Stimulated activated naive CD4-positive, alpha-beta T cell (primary cell): Measurements from ENCODE around the gene TLE5.
"Not testable (repeated sequence)": the region's sequence is repeated elsewhere in the genome, so short reads cannot be mapped to it uniquely, and the experiment has no call there.

ENCODE experiments used
- DNase-seq, 6 experiments: peaks; one replicate each; lab custom pipeline; 2025; lab: John Stamatoyannopoulos, UW

The TLE5 gene

DNA sequence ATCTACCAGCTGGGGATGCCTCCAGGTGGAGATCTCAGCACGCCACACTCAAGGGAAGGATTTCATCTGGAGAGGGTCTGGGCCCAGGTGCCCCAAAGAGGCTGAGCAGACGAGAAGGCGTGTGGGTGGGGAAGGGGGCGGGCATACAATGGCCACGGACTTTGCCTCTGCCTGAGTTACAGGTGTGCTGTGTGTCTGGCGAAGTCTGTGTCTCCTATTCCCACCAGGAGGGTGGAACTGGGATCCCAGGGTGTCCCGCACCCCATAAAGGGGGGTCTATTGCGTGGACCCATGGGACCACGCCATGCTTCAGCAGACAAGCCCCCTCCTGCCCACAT is 36.8 kb downstream of the TLE5 start:
- DNase-seq: no peak

GRCh38 chr19:3024870-3025548 is 37.3 kb downstream of the TLE5 start:
- DNase-seq: peak in 1 of 6 experiments; percentile 39

DNA sequence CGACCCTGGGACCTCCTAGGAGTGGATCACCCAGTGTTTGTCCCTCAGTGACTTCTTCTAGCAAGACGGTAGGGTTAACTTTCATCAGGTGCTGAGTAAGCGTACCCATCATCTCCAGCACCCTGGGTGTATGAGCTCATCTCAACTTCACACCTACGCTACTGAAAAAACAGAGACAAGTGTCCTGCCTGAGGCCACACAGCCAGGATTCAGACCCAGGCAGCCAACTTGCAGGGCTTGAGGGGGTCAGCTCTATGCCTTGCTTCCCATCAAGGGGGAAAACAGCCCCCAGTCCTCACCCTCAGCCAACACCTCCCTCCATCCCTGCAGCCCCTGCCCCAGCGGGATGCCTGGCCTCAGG is 37.8 kb downstream of the TLE5 start:
- no peak for DNase-seq

- no peak for DNase-seq
Measured at GRCh38 chr19:3020321-3020960, 41.9 kb downstream of the TLE5 start.

DNA sequence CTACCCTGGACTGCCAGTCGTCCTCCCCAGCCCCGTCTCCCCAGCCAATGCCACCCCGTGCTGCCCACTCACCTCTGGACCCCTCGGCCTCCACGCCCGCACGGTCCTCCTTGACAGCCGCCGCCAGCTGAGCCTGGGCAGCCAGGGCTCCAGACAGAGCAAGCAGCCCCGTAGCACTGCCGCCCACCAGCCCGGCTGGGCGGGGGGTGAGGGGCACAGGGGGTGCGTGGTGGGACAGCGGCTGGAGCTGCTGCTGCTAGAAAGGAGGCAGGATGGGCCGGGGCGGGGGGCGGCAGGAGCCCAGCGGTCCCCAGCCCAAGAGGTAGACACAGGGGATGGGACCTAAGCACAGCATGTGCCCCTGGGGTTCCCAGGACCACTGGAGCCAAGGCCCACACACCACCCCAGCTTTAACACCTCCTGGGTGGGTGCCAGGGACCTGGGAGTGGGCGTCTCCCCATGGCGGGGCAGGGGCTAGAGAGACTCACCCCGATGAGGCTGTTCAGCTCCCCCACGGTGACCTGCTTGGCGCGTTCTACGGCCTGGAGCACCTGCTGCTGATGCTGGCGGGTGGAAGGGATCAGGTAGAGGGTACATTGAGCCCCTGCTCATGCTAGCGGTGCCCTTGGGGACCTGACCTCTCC is 43.0 kb downstream of the TLE5 start:
- no peak for DNase-seq

GRCh38 chr19:3017923-3018322 is 44.4 kb downstream of the TLE5 start:
- DNase-seq: no peak

DNA sequence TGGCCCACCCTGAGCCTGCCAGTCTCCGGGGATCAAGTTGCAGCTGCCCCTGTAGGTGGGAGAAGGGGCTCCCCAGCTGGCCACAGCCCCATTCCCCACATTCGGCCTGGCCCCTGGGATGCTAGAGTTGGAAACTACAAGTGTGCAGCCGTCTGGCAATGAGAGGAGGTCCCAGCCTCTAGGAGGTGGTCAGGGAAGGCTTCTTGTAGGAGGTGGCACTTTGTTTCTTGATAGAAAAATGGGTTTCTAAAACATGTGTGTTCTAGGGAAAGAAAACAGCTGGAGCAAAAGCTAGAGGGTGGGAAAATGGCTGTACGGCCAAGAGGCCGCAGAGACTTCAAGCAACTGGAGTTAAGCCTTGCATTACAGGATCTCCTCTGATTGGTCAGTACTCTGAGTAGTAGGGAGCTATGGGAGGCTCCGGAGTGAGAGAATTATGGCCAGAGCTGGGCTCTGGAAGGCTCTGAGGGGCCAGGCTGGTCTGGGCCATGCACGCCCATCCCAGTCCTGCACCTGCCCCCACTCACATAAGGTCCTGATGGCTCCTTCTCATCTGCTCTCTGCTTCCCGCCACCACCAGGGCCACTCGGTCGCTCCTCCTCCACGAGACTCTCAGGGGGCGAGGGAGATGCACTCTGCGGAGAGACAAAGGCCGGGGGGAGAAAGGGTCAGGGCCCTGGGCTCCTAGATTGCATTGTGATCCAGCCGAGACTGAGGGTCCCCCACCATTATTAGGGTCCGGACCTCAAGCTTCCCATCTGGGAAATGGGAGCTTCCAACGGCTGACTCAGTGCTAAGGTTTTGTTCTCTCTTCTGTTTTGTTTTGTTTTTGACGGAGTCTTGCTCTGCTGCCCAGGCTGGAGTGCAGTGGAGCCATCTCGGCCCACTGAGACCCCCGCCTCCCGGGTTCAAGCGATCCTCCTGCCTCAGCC is 46.9 kb downstream of the TLE5 start:
- DNase-seq: no peak

GRCh38 chr19:3014135-3014534 is 48.2 kb downstream of the TLE5 start:
- DNase-seq: no peak

DNA sequence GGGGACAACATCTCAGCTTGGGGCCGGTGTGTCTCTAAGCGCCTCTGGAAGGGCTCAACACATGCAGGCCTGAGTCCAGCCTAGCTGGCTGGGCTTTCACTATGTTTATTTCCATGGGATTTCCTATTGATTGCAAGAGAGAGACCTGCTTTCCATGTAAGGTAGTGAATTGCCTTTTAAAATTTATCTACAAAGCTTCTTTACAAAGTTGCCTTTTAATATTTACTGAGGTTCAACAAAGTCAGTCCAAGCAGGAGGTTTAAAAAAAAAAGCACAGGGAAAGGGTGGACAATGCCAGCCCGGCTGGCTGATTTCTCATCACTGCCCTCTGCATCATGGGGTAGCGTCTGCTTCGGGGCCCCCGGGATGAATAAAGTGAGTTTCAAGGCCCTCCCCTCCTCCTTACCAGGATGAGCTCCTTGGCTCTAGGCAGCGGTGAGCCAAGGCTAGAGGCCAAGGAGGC is 49.0 kb downstream of the TLE5 start:
- DNase-seq: no peak

GRCh38 chr19:3012621-3013262 is 49.6 kb downstream of the TLE5 start:
- no peak for DNase-seq

- DNase-seq: not testable (repeated sequence)
Measured at GRCh38 chr19:3012059-3012458, 50.2 kb downstream of the TLE5 start.

DNA sequence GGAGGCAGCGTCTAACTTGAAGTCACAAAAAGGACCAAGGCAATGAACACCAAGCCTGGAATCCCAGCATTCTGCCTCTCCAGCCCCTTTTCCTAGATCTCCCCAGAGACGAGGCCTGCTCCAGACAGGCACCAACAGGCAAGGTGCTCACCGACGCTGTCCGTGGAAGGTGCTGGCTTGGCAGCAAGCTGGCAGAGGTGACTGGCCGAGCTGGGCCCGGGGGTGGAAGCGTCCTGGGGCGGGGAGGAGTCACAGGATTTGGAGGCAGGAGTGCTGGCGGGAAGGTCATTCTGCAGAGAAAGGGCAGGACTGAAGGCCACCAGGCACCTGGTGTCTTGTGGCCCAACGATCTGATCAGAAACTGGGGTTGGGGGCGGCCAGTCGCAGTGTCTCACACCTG is 51.4 kb downstream of the TLE5 start:
- no peak for DNase-seq

- no peak for DNase-seq
Measured at GRCh38 chr19:3008994-3009393, 53.3 kb downstream of the TLE5 start.

- DNase-seq: no peak
Measured at GRCh38 chr19:3007975-3008374, 54.3 kb downstream of the TLE5 start.

DNA sequence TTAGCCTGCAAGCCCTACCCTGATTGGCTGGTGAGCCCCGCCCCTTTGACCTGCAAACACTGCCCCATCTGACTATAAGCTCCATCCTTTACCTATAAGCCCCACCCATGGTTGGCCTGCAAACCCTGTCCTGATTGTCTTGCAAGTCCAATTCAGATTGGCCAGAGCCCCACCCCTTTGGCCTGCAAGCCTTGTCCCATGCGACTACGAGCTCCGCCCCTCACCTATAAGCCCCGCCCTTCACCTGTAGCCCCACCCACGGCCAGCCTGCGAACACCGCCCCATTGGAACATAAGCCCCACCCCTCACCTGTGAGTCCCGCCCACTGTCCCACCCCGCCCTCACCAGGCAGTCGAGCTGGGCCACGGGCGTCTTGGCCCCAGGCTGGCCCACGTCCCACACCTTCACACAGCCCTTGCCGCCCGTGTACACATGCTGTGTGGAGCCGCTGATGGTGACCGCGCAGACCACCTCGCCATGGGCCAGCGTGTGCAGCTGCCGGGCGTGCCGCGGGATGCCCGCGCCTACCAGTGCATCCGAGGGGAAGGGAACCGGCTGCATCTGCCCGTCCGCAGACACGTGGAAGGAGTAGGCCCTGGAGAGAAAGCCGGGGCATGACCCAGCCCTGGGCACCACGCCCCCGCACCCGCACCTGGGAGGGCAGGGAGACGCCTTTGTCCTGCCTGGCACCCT is 56.1 kb downstream of the TLE5 start:
- peak in 2 of 6 experiments; percentile 13 to 25 for DNase-seq

GRCh38 chr19:3005345-3005744 is 57.0 kb downstream of the TLE5 start:
- DNase-seq: no peak

GRCh38 chr19:3004522-3004921 is 57.8 kb downstream of the TLE5 start:
- DNase-seq: no peak

GRCh38 chr19:3003046-3003445 is 59.2 kb downstream of the TLE5 start:
- DNase-seq: no peak
